GM18873 (cell line): ENCODE data around the gene LAMA2.

Source experiments
- ATAC-seq: cut with Tn5 transposase; IDR thresholded peaks from one replicate; pipeline ENCODE4 v1.9.1; 2021; ENCODE audit warnings: mild to moderate bottlenecking, moderate library complexity, moderate number of reproducible peaks; ENCODE audit not compliant: unreplicated experiment, low FRiP score

LAMA2 gene

DNA sequence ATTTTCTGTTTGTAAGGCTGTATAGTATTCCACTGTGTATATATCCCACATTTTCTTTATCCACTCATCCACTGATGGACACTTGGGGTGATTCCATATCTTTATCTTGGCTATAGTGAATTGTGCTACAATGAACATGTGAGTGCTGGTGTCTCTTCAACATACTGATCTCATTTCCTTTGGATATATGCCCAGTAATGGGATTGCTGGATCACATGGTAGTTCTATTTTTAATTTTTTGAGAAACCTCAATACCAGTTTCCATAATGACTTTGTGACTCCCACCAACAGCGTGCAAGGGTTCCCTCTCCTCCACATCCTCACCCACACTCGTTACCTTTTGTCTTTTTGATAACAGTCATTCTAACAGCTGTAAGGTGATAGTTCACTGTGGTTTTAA lies 661.0 kb downstream of the LAMA2 start:
- no peak for ATAC-seq

DNA sequence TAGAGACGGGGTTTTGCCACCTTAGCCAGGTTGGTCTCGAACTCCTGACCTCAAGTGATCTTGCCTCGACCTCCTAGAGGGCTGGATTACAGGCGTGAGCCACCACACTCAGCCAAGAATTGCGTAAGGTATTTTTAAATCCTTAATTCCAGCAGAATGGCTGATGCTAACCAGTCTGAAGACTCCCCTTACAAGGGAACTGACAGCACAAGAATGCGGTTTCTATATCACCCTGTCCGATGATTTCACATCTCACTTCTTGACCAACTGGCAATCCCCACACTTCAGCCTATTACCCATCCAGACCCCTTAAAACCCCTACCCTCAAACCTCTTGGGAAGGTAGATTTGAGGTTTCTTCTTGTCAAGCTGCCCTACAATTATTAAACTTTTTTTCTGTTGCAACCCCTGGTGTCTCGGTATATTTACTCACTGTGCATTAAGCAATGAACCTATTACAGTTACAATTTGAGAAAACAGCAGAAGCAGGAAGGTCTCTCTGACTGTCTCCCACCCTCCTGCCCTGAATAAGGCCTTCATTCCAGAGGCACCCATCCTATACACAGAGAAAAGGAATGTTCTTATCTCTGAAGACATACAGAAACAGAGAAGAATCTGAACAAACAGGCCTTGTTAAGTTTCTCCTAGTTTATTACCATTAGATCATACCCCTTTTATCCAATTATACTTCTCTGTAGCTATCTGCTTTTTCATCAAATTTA lies 662.1 kb downstream of the LAMA2 start:
- ATAC-seq, result no peak

DNA sequence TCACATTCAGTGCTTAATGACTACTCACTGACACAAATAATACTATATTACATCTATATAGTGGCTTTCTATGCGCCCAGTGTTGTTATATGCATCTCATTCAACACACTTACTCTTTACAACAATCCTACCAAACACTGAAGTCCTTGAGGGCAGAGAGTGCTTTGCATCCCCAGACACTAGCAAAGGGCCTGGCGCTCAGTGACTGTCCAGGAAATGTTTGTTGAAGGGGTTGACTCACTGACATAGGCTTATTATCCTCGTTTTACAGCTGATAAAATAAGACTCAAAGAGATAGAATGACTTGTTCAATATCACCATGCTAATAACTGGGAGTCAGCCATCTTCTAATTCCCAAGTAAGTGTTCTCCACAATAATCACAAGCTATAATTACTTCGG lies 663.8 kb downstream of the LAMA2 start:
- no peak for ATAC-seq

DNA sequence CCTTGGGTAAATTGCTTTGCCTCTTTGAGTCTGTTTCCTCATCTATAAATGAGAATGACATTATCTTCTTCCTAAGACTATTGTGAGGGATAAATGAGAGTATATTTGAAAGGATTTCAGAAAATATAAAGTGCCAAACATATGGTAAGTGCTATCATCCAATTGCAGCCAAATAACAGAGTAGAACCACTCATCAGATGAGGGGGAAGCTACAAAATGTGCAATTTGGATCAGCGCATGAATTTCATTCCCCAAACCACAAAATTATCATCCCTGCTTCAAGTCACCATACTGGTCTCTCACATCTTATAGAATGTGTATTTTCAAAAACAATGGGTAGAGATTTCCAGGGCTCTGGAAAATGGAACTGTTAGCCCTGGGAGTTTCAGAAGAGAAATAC lies 668.5 kb downstream of the LAMA2 start:
- ATAC-seq, result no peak

DNA sequence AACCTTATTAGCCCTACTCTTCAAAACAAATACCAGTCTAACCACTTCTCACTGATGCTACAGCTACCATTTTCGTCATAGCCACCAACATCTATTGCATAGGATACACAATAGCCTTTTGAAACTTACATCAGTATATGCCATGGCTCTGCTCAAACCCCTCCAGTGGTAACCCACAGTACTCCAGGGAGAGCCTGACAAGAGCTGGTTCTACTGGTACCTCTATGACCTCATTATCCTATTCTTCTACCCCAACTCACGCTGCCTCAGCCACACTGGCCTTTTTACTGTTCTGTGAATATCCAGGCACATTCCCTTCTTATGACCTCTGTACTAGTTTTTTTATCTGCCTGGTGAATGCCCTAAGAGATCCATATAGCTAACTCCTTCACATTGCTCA lies 669.5 kb downstream of the LAMA2 start:
- ATAC-seq, result no peak

DNA sequence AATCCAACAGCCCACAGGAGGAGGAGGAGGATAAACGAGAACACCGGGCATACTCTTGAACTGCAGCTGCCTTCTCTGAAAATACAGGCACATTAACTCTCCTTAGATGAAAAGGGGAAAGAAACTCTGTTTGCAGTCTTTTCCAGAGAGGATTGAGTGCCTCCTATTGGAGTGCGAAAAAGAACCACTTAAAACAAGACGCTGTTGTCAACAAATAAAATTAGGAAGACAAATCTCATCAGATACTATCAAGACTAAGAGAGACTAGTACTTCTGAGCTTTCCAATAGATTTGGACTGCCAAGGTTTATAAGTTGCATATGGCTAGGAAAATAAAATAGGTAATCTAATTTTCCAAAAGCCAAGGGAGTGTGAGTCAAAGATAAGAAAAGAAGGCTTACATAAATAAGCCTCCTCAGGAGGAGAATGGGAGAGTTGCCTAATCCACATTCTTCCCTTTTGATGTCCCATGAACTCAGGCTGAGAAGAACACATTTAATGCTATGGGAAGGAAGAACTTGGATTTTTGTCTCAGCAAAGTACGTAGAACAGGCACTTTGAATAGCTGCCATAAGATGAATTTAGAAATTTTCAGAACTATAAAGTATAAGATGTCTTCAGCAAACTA lies 672.4 kb downstream of the LAMA2 start:
- no peak for ATAC-seq

DNA sequence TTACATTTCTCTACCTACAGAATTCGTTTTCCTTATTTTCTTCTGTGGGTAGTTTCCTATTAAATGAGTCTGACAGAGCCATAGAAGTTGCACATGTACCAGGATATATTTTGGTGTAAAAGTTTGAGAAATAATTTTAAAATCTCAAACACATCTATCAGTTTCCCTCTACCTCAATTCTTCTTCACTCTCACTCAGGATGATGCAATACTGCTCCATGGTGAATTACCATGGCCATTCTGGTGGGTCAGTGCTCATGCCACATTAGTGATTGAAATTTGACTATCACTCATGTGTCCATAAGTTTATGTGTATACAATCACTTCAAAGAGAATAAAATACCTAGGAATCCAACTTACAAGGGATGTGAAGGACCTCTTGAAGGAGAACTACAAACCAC lies 675.3 kb downstream of the LAMA2 start:
- ATAC-seq, result no peak

DNA sequence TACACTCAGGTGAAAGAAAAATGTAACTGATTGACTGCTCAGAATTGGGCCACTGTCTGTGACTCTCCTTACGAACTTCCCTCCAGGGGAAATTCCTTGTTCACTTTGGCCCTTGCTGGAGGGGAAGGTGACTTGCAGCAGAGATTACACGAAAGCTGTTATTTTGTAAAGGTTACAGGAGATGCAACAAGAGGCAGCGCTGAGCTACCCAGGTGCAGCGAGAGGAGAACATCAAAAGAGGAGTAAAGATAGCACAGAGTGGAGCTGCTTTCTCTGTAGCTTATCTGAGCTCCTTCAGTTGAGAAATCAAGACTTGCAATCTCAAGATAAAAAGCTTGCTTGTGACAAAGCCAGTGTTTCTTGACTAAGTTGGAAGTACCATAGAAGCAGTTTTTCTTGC lies 682.4 kb downstream of the LAMA2 start:
- ATAC-seq, result no peak

DNA sequence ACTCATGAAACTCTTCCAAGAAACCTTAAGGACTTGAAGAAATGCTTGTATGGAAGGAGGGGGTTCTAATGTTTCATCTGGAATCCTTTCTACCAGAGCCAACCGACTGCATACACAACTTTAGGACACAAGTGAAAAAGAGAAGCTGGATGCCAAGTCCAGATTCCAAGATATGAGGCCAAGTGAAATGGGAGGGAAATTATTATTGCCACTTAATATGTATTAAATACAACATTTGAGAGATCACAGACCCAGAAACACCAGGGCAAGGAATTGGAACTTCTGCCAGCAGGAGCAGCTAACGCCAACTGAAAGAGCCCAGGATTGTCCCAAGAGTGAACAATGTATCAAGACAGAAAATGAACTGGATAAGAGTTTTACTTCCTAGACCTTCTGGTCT lies 682.9 kb downstream of the LAMA2 start:
- no peak for ATAC-seq
